GM23338 (cell line): ENCODE data around the gene NSUN7.

Experiments
- CTCF ChIP-seq, 2 experiments: fragments of 200-600 bp in 1 of 2; sonication (generic) in 1 of 2; conservative IDR thresholded peaks; 2 replicates each; pipeline versions ENCODE4 v1.5.1 to v1.6.1; 2016 to 2017; ENCODE audit warnings: antibody characterized with exemption in 2 of 2, low read depth in 2 of 2, mild to moderate bottlenecking in 2 of 2, moderate library complexity in 1 of 2
- JUNB ChIP-seq: IDR thresholded peaks from one replicate; pipeline ENCODE4 v1.6.1; 2016; ENCODE audit warnings: antibody characterized with exemption; ENCODE audit not compliant: unreplicated experiment
- REST ChIP-seq: IDR thresholded peaks from one replicate; pipeline ENCODE4 v1.6.1; 2018; ENCODE audit warnings: antibody characterized with exemption; ENCODE audit not compliant: unreplicated experiment
- STAT1 ChIP-seq: IDR thresholded peaks from one replicate; pipeline ENCODE4 v1.6.1; 2016; ENCODE audit warnings: antibody characterized with exemption; ENCODE audit not compliant: unreplicated experiment

- TF ChIP-seq REST = no peak
- no peak for TF ChIP-seq CTCF (conservative IDR thresholded peaks at IDR 0.05; ENCODE audit: low read depth in 2 of 2)
- TF ChIP-seq JUNB = no peak
- TF ChIP-seq STAT1 = no peak
These were observed 92.6 kb downstream of the NSUN7 start for GRCh38 chr4:40842318-40842717.
